Measurements from ENCODE around the gene KRTAP19-7. TPM values are rescaled to one million over a fixed set of nuclear protein-coding genes. Genes with fewer than 3 reads are reported as not detected.

The KRTAP19-7 gene
- total and polyA plus RNA-seq, 2 of the 8 experiments (the other 6 are each of a cell fraction or from before 2014, with no cell fraction given), result not detected

GRCh38 chr21:30563072-30563471 is 2.0 kb upstream of the KRTAP19-7 start (continued):
- TF ChIP-seq RXRA (IDR thresholded peaks at IDR 0.05; ENCODE audit: insufficient read depth, low read depth, low read length) (no peak), RBBP5 (IDR thresholded peaks at IDR 0.05; ENCODE audit: borderline replicate concordance, low read depth, low read length) (no peak), SAP30 (IDR thresholded peaks at IDR 0.05; ENCODE audit: insufficient read depth, insufficient replicate concordance, low read length) (no peak)
